NCI-H2196 treated with DMSO at 0.1 percent for 48 hours (cell line): Measurements from ENCODE around the gene PPAN.

Experiments used
- DNase-seq: peaks from one replicate; lab custom pipeline; 2025; ENCODE audit not compliant: unreplicated experiment; lab: John Stamatoyannopoulos, UW

PPAN gene

GRCh38 chr19:10138879-10139795 lies 33.0 kb downstream of the PPAN start:
- no peak for DNase-seq

- DNase-seq, result no peak
Observed at GRCh38 chr19:10139952-10140351, 33.8 kb downstream of the PPAN start.

GRCh38 chr19:10141479-10141878 lies 35.3 kb downstream of the PPAN start:
- DNase-seq, result no peak

GRCh38 chr19:10141973-10142372 lies 35.8 kb downstream of the PPAN start:
- DNase-seq, result no peak

GRCh38 chr19:10142701-10143375 lies 36.7 kb downstream of the PPAN start:
- DNase-seq, result no peak

- no peak for DNase-seq
Observed at GRCh38 chr19:10143681-10144080, 37.5 kb downstream of the PPAN start.

- no peak for DNase-seq
Observed at GRCh38 chr19:10144361-10144760, 38.2 kb downstream of the PPAN start.

- DNase-seq, result no peak
Observed at GRCh38 chr19:10145031-10145430, 38.9 kb downstream of the PPAN start.

- no peak for DNase-seq
Observed at GRCh38 chr19:10146142-10146541, 40.0 kb downstream of the PPAN start.

- no peak for DNase-seq
Observed at GRCh38 chr19:10149427-10149826, 43.3 kb downstream of the PPAN start.

- DNase-seq, result no peak
Observed at GRCh38 chr19:10151521-10151920, 45.4 kb downstream of the PPAN start.

- no peak for DNase-seq
Observed at GRCh38 chr19:10152100-10152499, 45.9 kb downstream of the PPAN start.

- no peak for DNase-seq
Observed at GRCh38 chr19:10155839-10156238, 49.7 kb downstream of the PPAN start.

- DNase-seq, result no peak
Observed at GRCh38 chr19:10158071-10158470, 51.9 kb downstream of the PPAN start.

GRCh38 chr19:10158485-10158884 lies 52.3 kb downstream of the PPAN start:
- DNase-seq, result no peak

- no peak for DNase-seq
Observed at GRCh38 chr19:10159610-10160009, 53.4 kb downstream of the PPAN start.
